ENCODE data around the gene ST6GALNAC3.

DNA sequence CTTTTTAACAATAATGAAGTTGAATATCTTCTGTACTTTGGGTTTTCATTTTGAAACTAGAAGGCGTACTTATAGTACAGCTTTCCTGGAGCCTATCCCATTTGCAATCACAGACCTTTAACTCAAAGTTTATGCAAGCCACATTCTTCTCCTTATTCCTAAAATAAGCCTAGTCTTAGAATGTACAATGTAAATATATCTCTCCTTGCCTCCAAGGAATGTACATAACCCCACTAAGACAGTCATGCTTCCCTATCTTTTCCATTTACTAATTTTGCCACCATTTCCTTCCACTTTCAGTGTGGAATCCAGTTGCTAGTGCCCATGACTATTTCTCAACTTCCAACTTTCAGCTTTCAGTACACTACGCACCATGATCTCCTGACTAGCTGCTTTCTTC, 327.6 kb downstream of the ST6GALNAC3 start:
- TF ChIP-seq CTCF (IDR thresholded peaks at IDR 0.05) (no peak), POLR2A (IDR thresholded peaks at IDR 0.05) (no peak), POLR2AphosphoS5 (IDR thresholded peaks at IDR 0.05) (no peak), EP300 (IDR thresholded peaks at IDR 0.05; ENCODE audit: low read depth) (no peak)
